ENCODE results near the gene KCNIP1.
"Not testable (repeated sequence)": the region's sequence is repeated elsewhere in the genome, so short reads cannot be mapped to it uniquely, and the experiment has no call there.

Gene KCNIP1

GRCh38 chr5:170532935-170533334 is 29.1 kb downstream of the KCNIP1 start:
- DNase-seq (ENCODE audit: extremely low spot score, insufficient read length, low read depth) (no peak), FAIRE-seq (no peak)

- DNase-seq (ENCODE audit: extremely low spot score, insufficient read length, low read depth), result no peak
These were observed 29.6 kb downstream of the KCNIP1 start for GRCh38 chr5:170533383-170533782.

GRCh38 chr5:170534177-170534576 is 30.4 kb downstream of the KCNIP1 start:
- FAIRE-seq, result no peak
- DNase-seq (ENCODE audit: extremely low spot score, insufficient read length, low read depth), result no peak

More at GRCh38 chr5:170533383-170533782, 29.6 kb downstream of the KCNIP1 start:
- FAIRE-seq, result no peak

GRCh38 chr5:170534941-170535340 is 31.1 kb downstream of the KCNIP1 start:
- DNase-seq (ENCODE audit: extremely low spot score, insufficient read length, low read depth), result no peak
- no peak for FAIRE-seq

GRCh38 chr5:170536525-170536924 is 32.7 kb downstream of the KCNIP1 start:
- DNase-seq (ENCODE audit: extremely low spot score, insufficient read length, low read depth), result no peak
- no peak for FAIRE-seq

- FAIRE-seq (no peak), DNase-seq (ENCODE audit: extremely low spot score, insufficient read length, low read depth) (no peak)
These were observed 33.8 kb downstream of the KCNIP1 start for GRCh38 chr5:170537451-170538095.

GRCh38 chr5:170538096-170538465 is 34.3 kb downstream of the KCNIP1 start:
- DNase-seq (ENCODE audit: extremely low spot score, insufficient read length, low read depth) (no peak), FAIRE-seq (no peak)

- DNase-seq (ENCODE audit: extremely low spot score, insufficient read length, low read depth) (no peak), FAIRE-seq (no peak)
These were observed 35.1 kb downstream of the KCNIP1 start for GRCh38 chr5:170538696-170539586.

GRCh38 chr5:170540271-170540670 is 36.5 kb downstream of the KCNIP1 start:
- DNase-seq (ENCODE audit: extremely low spot score, insufficient read length, low read depth) (no peak), FAIRE-seq (no peak)

- FAIRE-seq (no peak), DNase-seq (ENCODE audit: extremely low spot score, insufficient read length, low read depth) (no peak)
These were observed 37.4 kb downstream of the KCNIP1 start for GRCh38 chr5:170541146-170541769.

GRCh38 chr5:170542691-170543293 is 39.0 kb downstream of the KCNIP1 start:
- FAIRE-seq, result no peak

GRCh38 chr5:170545313-170545712 is 41.5 kb downstream of the KCNIP1 start:
- DNase-seq (ENCODE audit: extremely low spot score, insufficient read length, low read depth) (no peak), FAIRE-seq (no peak)

More at GRCh38 chr5:170542691-170543293, 39.0 kb downstream of the KCNIP1 start:
- no peak for DNase-seq (ENCODE audit: extremely low spot score, insufficient read length, low read depth)

GRCh38 chr5:170545811-170546210 is 42.0 kb downstream of the KCNIP1 start:
- no peak for DNase-seq (ENCODE audit: extremely low spot score, insufficient read length, low read depth)
- no peak for FAIRE-seq

- no peak for FAIRE-seq
- no peak for DNase-seq (ENCODE audit: extremely low spot score, insufficient read length, low read depth)
These were observed 42.5 kb downstream of the KCNIP1 start for GRCh38 chr5:170546282-170546681.

- FAIRE-seq, result peak; percentile 18
- DNase-seq (ENCODE audit: extremely low spot score, insufficient read length, low read depth), result not testable (repeated sequence)
These were observed 46.6 kb downstream of the KCNIP1 start for GRCh38 chr5:170550382-170550781.

- FAIRE-seq, result no peak
These were observed 47.3 kb downstream of the KCNIP1 start for GRCh38 chr5:170551076-170551475.

GRCh38 chr5:170551622-170552021 is 47.8 kb downstream of the KCNIP1 start:
- DNase-seq (ENCODE audit: extremely low spot score, insufficient read length, low read depth) (no peak), FAIRE-seq (no peak)

More at GRCh38 chr5:170551076-170551475, 47.3 kb downstream of the KCNIP1 start:
- no peak for DNase-seq (ENCODE audit: extremely low spot score, insufficient read length, low read depth)

- FAIRE-seq (no peak), DNase-seq (ENCODE audit: extremely low spot score, insufficient read length, low read depth) (no peak)
These were observed 48.8 kb downstream of the KCNIP1 start for GRCh38 chr5:170552621-170553115.

GRCh38 chr5:170553218-170553617 is 49.4 kb downstream of the KCNIP1 start:
- DNase-seq (ENCODE audit: extremely low spot score, insufficient read length, low read depth) (no peak), FAIRE-seq (no peak)

Measured in GM18507 (cell line).